Stimulated activated CD4-positive, alpha-beta T cell treated with anti-CD3 and anti-CD28 coated beads, Interleukin-4, amount 100 ng/mL, for 4 hours (primary cell): Measurements from ENCODE around the gene WFDC10B.
"Not testable (repeated sequence)": the region's sequence is repeated elsewhere in the genome, so short reads cannot be mapped to it uniquely, and the experiment has no call there.

ENCODE experiments used
- DNase-seq, 2 experiments: peaks; one replicate each; pipeline ENCODE4 v3.0.0-alpha.2; 2020

Gene WFDC10B

GRCh38 chr20:45646875-45647274 lies 57.9 kb downstream of the WFDC10B start:
- DNase-seq = no peak

DNA sequence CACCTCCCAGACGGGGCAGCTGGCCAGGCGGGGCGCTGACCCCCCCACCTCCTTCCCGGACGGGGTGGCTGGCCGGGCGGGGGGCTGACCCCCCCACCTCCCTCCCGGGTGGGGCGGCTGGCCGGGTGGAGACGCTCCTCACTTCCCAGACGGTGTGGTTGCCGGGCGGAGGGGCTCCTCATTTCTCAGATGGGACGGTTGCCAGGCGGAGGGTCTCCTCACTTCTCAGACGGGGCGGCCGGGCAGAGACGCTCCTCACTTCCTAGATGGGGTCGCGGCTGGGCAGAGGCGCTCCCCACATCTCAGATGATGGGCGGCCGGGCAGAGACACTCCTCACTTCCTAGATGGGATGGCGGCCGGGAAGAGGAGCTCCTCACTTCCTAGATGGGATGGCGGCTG lies 59.0 kb downstream of the WFDC10B start:
- DNase-seq = not testable (repeated sequence)

DNA sequence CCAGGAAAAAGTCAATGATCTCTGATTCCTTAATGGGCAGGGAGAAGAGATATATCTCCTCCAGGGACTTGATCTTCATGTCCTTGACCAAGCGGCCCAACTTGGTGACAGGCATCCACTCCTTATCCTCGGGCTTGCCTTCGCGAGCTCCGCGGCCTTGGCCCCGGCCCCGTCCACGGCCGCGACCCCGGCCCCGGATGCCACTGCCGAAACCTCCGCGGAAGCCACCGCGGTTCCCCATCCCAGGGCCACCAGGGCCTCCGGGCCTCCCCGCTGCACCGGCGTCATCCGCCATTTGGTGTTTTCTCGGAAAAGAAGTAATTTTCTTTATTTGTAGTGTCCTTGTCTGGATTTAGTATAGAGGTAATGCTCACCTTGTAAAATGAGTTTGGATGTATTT lies 63.7 kb downstream of the WFDC10B start:
- DNase-seq = not testable (repeated sequence)

GRCh38 chr20:45639687-45640086 lies 65.1 kb downstream of the WFDC10B start:
- DNase-seq = no peak

DNA sequence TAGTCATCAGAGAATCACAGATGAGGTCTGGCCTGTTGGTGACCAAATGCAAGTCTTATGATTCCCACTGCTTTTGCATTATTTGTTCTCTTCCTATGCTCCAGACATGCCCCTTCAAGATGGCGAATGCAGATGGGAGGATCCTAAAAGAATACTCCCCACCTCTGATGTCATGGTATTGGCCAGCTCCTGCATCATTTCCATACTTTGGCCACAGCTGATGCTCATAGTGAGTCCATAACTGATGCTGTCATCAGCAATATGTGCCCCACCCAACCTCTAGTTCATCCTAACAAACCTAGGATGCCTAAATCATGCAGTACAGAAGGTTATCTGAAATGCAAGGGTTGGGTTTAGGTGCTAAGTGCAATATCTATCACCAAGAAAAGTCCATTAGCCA lies 68.3 kb downstream of the WFDC10B start:
- DNase-seq = no peak
